HPDE6-E6E7 (cell line): ENCODE data around the gene OR10C1.
"Not testable (repeated sequence)": the region's sequence is repeated elsewhere in the genome, so short reads cannot be mapped to it uniquely, and the experiment has no call there.

Source experiments
- DNase-seq: peaks from one replicate; pipeline ENCODE4 v3.0.0; 2011; ENCODE audit warnings: missing footprints; ENCODE audit errors: extremely low spot score

The OR10C1 gene

DNA sequence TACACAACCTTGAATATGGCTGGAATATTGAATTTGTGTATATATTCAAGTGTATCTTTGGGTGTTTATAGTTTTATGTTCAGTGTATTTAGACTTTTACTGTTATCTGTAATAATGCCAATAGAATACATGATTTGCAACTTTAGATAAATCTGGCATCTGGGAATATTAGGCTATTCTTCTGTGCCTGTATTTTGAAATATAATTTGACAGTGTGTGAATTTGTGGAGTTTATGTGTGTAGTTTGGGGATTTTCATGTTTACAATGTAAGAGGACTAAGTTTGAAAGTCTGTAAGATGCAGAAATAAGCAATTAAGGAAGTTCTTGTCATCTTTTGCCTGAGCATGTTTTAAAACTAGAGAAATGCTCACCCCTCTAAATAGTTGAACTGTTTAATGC, at the start of gene OR10C1:
OR10C1 (plus strand) TSS at position 301 of the 400 bp plus-strand sequence. CDS start 710 bp downstream, outside the sequence.
- DNase-seq: no peak

DNA sequence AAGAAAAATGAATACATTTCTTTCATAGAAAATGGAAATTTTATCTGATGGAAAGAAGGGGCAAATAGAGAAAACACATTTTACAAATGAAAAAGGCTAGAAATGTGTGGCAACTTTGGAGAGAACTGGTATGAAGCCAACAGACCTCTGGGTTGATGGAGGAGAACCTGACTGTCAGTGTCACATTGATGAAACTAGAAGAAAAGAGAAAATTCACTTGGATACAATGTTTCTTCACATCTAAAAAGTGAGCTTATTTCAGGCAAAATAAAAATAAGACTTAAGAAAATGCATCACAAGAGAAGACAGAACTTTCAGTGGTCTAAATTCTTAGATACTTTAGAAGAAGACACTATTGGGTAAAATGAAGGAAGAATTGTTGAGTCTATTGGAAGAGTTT, 43.8 kb upstream of the OR10C1 start, which contains the start of gene OR12D2:
OR12D2 (plus strand) TSS at position 301 of the 400 bp plus-strand sequence. CDS start 1,069 bp downstream, outside the sequence.
- DNase-seq: no peak

DNA sequence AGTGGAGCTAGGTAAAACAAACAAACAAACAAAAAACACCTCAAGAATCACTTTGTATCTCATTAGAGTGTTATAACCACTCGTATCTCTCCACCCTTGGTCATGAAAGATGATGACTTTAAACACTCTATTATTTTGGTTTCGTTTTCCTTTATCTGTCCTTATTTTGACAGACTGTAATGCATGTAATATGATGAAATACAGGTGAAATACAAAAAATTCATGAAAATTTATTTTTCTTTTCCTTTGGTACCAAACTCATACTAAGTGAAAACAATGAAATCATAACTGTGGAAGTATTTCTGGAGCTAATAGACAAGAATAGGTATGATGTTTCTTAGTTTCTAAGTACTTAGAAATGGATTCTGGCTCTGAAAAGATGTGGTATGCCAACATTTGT, 39.6 kb upstream of the OR10C1 start:
- DNase-seq: no peak

DNA sequence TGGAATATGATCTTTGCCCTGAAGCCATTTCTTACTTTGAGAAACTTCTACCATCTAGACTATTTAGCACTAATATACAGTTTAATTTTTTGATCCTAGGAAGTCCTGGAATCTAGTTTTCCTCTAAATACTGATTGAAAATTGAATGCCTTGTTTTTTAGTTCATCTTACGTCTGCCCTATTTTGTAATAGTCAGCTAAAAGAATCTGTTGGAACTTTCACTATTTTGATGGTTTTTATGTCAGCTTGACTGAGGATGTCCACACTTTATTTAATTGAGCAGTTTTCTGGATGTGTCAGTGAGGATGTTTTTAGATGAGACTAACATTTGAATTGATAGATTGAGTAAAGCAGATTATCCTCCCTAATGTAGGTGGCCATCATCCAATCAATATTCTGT, 35.3 kb upstream of the OR10C1 start:
- DNase-seq: no peak

DNA sequence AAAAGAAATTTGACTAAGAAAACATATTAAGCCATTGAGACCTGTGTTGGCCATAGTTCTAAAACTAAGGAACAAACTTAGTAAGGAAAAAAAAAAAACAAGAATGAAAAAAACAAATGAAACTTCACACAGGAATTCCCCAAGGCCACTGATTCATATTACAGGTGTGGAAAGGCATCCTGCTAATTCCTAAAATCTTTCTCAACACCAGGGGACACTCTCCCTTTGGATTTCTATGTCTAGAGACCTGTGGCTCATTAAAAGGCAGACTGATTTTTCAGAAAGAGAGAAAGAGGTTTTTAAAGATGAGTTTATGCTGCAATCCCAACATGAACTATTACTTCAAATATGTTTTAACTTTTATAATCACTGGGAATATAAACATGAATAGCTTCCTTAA, 24.5 kb upstream of the OR10C1 start, which contains the start of gene OR12D1:
OR12D1 (plus strand) TSS at position 341 of the 400 bp plus-strand sequence.
- DNase-seq: no peak

DNA sequence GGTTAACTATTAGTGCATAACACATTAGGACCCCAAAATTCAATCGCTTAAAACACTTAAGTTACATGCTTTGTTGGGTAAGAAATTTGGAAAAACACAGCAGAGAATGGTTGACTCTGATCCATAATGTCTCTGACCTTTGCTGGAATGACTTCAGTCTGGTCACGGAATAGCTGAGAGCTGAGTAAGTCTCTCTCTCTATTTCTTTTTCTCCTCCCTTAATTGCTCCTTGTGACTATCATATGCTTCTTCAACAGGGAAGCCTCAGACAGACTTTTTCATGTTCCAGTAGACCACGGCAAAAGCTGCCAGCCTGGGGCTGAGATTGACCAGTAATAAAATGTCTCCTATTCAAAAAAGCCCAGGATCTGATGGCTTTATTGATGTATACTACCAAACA, 19.6 kb upstream of the OR10C1 start:
- no peak for DNase-seq

DNA sequence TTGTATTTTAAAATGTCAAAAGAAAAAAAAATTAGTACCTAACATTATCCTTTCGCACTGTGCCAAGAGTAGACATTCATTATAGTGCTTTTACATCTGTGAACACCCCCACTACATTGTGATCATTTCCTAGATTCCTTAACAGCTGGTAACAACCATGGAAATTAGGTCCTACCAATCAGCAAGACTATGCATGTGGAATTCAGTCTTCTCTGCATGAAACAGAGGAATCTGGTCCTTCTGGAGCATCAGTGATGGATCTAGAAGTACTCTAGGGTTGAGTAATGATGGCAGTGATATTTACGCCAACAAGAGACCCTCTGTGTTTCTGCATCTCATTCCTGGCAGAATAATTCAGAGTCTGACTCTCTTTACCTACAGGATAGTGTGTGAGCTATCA, 14.9 kb upstream of the OR10C1 start:
- no peak for DNase-seq

- no peak for DNase-seq
Measured at GRCh38 chr6:29424575-29424974, 14.5 kb upstream of the OR10C1 start.

GRCh38 chr6:29425075-29425474, 14.0 kb upstream of the OR10C1 start:
- DNase-seq: no peak

GRCh38 chr6:29426654-29427053, 12.5 kb upstream of the OR10C1 start:
- DNase-seq: no peak

DNA sequence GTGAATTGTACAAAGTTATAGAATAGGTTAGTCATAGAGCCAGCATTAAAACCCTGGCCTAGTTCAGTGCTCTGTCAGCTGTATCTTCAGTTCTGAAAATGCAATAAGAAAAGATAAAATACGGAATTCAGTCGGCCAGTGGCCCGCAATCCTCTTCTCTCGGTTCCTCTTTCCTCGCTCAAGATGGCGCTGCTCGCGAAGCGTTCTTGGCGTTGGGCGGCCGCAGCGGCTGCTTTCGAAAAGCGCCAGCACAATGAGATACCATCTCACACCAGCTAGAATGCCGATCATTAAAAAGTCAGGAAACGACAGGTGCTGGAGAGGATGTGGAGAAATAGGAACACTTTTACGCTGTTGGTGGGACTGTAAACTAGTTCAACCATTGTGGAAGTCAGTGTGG, 2.4 kb upstream of the OR10C1 start:
- not testable (repeated sequence) for DNase-seq

DNA sequence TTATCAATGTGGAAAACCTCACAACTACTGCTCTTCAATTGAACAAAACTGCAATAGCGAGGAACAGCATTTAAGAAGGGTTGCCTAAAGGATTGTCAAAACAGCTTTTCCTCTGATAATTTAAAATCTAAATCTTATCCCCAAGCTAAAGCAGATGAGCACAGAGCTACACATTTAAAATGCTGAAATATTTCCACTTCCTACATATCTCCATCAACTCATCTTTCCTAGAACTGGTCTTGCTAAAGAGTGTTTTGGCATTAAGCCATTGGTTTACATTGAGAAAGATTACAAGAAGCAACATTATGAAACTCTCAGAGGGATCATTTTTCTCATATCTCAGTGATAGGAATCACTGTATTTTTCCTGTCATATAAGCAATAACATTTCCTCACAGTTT, 3.6 kb downstream of the OR10C1 start:
- no peak for DNase-seq

DNA sequence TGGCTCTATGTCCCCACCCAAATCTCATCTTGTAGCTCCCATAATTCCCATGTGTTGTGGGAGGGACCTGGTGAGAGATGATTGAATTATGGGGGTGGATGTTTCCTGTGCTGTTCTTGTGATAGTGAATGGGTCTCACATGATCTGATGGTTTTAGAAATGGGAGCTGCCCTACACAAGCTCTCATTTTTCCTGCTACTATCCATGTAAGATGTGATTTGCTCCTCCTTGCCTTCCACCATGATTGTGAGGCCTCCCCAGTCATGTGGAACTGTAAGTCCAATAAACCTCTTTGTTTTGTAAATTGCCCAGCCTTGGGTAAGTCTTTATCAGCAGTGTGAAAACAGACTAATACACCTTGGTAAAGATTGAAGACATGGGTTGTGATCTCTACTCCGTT, 4.9 kb downstream of the OR10C1 start:
- DNase-seq: not testable (repeated sequence)

GRCh38 chr6:29447670-29448069, 8.6 kb downstream of the OR10C1 start:
- DNase-seq: no peak

GRCh38 chr6:29451471-29452193, 12.5 kb downstream of the OR10C1 start:
- no peak for DNase-seq

- no peak for DNase-seq
Measured at GRCh38 chr6:29456971-29457370, 17.9 kb downstream of the OR10C1 start, which contains the start of the genes OR11A1 and OR2H1. Gene OR11A1 (minus strand): TSS chr6:29457071. CDS start chr6:29427641, 29,430 bp downstream. Gene OR2H1 (plus strand): TSS chr6:29457155. CDS start chr6:29461770, 4,615 bp downstream.

GRCh38 chr6:29461021-29461814, 22.1 kb downstream of the OR10C1 start:
- DNase-seq: no peak

DNA sequence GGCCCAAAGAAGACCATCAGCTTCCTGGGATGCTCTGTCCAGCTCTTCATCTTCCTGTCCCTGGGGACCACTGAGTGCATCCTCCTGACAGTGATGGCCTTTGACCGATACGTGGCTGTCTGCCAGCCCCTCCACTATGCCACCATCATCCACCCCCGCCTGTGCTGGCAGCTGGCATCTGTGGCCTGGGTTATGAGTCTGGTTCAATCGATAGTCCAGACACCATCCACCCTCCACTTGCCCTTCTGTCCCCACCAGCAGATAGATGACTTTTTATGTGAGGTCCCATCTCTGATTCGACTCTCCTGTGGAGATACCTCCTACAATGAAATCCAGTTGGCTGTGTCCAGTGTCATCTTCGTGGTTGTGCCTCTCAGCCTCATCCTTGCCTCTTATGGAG, 22.9 kb downstream of the OR10C1 start:
- DNase-seq: no peak

DNA sequence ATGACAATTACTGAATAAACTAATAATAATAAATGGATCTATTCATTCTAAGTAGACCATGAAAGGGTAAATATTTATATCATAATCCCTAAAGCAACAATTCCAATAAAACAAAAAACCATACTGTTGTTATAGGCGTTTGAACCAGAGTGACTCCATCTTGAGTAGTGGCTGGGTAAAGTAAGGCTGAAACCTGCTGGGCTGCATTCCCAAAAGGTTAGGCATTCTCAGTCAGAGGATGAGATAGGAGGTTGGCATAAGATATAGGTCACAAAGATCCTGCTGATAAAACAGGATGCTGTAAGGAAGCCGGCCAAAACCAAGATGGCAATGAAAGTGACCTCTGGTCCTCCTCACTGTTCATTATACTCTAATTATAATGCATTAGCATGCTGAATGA, 26.2 kb downstream of the OR10C1 start:
- DNase-seq: no peak

- DNase-seq: no peak
Measured at GRCh38 chr6:29465801-29466200, 26.7 kb downstream of the OR10C1 start.

DNA sequence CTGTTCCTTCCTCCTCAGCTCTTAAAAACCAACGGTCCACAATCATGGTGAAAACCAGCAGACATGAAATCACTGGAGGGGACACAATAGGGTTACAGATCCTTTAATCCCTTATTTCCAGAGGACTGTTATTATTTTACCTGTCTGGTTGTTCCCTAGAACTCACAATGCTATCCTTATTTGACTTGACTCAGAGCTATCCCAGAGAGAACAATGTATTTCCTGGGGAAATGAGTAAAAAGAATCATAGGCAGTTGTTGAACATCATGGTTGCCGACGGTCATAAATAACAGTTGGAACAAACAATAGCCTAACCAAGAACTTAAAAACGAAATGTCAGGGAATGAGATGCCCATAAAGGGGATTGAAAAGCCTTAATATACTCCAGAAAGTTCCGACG, 27.1 kb downstream of the OR10C1 start:
- DNase-seq: no peak

DNA sequence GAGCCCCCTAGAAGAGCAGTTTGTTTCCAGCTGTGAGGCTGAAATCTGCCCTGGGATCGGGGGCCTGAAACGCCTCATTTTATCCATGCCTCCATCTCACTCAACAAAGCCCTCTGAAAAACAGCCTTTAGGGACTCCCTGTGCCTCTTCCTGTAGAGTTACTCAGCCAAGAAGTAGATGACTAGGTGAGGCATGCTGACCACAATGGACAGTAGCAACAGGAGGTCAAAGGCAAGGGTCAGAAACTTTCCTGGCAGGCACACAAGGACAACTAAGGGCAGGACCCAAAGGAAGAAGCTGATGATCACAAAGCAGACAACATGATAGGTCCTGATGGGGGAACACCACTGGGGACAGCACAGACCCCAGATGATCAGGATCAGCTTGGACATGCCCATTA, 35.9 kb downstream of the OR10C1 start:
- no peak for DNase-seq
